ENCODE results near the gene ALAS1.

The ALAS1 gene

GRCh38 chr3:52227766-52228165, 29.8 kb downstream of the ALAS1 start:
- no peak overlapping the region for H3K9ac ChIP-seq
- TF ChIP-seq, protein P1, sequence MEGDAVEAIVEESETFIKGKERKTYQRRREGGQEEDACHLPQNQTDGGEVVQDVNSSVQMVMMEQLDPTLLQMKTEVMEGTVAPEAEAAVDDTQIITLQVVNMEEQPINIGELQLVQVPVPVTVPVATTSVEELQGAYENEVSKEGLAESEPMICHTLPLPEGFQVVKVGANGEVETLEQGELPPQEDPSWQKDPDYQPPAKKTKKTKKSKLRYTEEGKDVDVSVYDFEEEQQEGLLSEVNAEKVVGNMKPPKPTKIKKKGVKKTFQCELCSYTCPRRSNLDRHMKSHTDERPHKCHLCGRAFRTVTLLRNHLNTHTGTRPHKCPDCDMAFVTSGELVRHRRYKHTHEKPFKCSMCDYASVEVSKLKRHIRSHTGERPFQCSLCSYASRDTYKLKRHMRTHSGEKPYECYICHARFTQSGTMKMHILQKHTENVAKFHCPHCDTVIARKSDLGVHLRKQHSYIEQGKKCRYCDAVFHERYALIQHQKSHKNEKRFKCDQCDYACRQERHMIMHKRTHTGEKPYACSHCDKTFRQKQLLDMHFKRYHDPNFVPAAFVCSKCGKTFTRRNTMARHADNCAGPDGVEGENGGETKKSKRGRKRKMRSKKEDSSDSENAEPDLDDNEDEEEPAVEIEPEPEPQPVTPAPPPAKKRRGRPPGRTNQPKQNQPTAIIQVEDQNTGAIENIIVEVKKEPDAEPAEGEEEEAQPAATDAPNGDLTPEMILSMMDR (conservative IDR thresholded peaks at IDR 0.05; ENCODE audit: low read depth, low read length), result no peak
- H3K27ac ChIP-seq, result no peak overlapping the region
- peaks cover 20% of the 10 kb centered on the region for H3K4me1 ChIP-seq (ENCODE audit: low read depth, poor library complexity, severe bottlenecking)
- no peak overlapping the region for H3K4me3 ChIP-seq (IDR thresholded peaks at IDR 0.05; ENCODE audit: insufficient read depth, low read depth, low read length)
- no peaks in the 10 kb centered on the region for H4K20me1 ChIP-seq (ENCODE audit: insufficient read depth)
- H3K36me3 ChIP-seq (ENCODE audit: insufficient read depth), result no peaks in the 10 kb centered on the region
- H3K27me3 ChIP-seq (ENCODE audit: insufficient read depth, low read depth), result no peaks in the 10 kb centered on the region
- H3K4me2 ChIP-seq, result no peak overlapping the region
- no peaks in the 10 kb centered on the region for H3K79me2 ChIP-seq (ENCODE audit: insufficient read depth, low read depth)
- no peak overlapping the region for H2AFZ ChIP-seq (ENCODE audit: low read depth)

- Histone ChIP-seq H3K4me2 (no peak overlapping the region), H3K79me2 (ENCODE audit: insufficient read depth, low read depth) (no peaks in the 10 kb centered on the region), H3K27ac (no peak overlapping the region), H3K36me3 (ENCODE audit: insufficient read depth) (no peaks in the 10 kb centered on the region), H3K4me1 (ENCODE audit: low read depth, poor library complexity, severe bottlenecking) (peaks cover 20% of the 10 kb centered on the region), H3K4me3 (IDR thresholded peaks at IDR 0.05; ENCODE audit: insufficient read depth, low read depth, low read length) (no peak overlapping the region), H2AFZ (ENCODE audit: low read depth) (no peak overlapping the region), H3K27me3 (ENCODE audit: insufficient read depth, low read depth) (no peaks in the 10 kb centered on the region), H4K20me1 (ENCODE audit: insufficient read depth) (no peaks in the 10 kb centered on the region), H3K9ac (no peak overlapping the region)
- TF ChIP-seq, protein P1 (conservative IDR thresholded peaks at IDR 0.05; ENCODE audit: low read depth, low read length), result no peak
Measured at GRCh38 chr3:52228266-52228665, 30.3 kb downstream of the ALAS1 start.

- H3K27me3 ChIP-seq (ENCODE audit: insufficient read depth, low read depth), result no peaks in the 10 kb centered on the region
- H3K4me1 ChIP-seq (ENCODE audit: low read depth, poor library complexity, severe bottlenecking), result peaks cover 20% of the 10 kb centered on the region
- no peak overlapping the region for H3K9ac ChIP-seq
- no peak overlapping the region for H3K4me2 ChIP-seq
- no peaks in the 10 kb centered on the region for H3K36me3 ChIP-seq (ENCODE audit: insufficient read depth)
- TF ChIP-seq, protein P1 (conservative IDR thresholded peaks at IDR 0.05; ENCODE audit: low read depth, low read length), result no peak
- H3K4me3 ChIP-seq (IDR thresholded peaks at IDR 0.05; ENCODE audit: insufficient read depth, low read depth, low read length), result no peak overlapping the region
- H3K79me2 ChIP-seq (ENCODE audit: insufficient read depth, low read depth), result no peaks in the 10 kb centered on the region
- no peaks in the 10 kb centered on the region for H4K20me1 ChIP-seq (ENCODE audit: insufficient read depth)
- H2AFZ ChIP-seq (ENCODE audit: low read depth), result no peak overlapping the region
- no peak overlapping the region for H3K27ac ChIP-seq
Measured at GRCh38 chr3:52228751-52229291, 30.9 kb downstream of the ALAS1 start.

DNA sequence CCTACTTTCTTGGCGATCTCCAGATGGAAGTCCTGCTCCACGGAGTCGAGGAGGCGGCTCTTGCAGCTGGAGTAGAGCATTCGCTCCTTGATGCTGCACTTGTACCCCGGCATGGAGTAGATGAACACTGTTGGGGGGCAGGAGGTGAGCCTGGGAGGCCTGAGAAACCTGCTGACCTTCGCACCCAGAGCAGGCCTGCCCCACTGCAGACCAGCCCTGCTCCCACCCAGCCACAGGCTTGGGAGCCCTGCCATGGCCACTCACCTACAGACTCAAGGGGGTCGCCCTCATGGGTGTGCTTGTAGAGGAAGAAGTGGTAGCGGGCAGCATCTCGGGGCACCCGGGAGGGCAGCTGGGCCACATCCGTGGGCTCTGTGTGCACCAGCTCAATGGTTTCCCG, 31.7 kb downstream of the ALAS1 start:
- no peaks in the 10 kb centered on the region for H3K27me3 ChIP-seq (ENCODE audit: insufficient read depth, low read depth)
- TF ChIP-seq, protein P1 (conservative IDR thresholded peaks at IDR 0.05; ENCODE audit: low read depth, low read length), result no peak
- no peak overlapping the region for H2AFZ ChIP-seq (ENCODE audit: low read depth)
- H3K36me3 ChIP-seq (ENCODE audit: insufficient read depth), result no peaks in the 10 kb centered on the region
- H3K4me3 ChIP-seq (IDR thresholded peaks at IDR 0.05; ENCODE audit: insufficient read depth, low read depth, low read length), result no peak overlapping the region
- H3K27ac ChIP-seq, result no peak overlapping the region
- no peaks in the 10 kb centered on the region for H4K20me1 ChIP-seq (ENCODE audit: insufficient read depth)
- peaks cover 20% of the 10 kb centered on the region for H3K4me1 ChIP-seq (ENCODE audit: low read depth, poor library complexity, severe bottlenecking)
- no peak overlapping the region for H3K4me2 ChIP-seq
- no peaks in the 10 kb centered on the region for H3K79me2 ChIP-seq (ENCODE audit: insufficient read depth, low read depth)
- no peak overlapping the region for H3K9ac ChIP-seq

All from KMS-11 (cell line).